Left forelimb (tissue), 1 donor: ENCODE results near the gene PRPF8.

Experiments
- DNase-seq: peaks from one replicate; pipeline ENCODE4 v3.0.0-alpha.2; 2018; ENCODE audit warnings: low spot score

PRPF8 gene

DNA sequence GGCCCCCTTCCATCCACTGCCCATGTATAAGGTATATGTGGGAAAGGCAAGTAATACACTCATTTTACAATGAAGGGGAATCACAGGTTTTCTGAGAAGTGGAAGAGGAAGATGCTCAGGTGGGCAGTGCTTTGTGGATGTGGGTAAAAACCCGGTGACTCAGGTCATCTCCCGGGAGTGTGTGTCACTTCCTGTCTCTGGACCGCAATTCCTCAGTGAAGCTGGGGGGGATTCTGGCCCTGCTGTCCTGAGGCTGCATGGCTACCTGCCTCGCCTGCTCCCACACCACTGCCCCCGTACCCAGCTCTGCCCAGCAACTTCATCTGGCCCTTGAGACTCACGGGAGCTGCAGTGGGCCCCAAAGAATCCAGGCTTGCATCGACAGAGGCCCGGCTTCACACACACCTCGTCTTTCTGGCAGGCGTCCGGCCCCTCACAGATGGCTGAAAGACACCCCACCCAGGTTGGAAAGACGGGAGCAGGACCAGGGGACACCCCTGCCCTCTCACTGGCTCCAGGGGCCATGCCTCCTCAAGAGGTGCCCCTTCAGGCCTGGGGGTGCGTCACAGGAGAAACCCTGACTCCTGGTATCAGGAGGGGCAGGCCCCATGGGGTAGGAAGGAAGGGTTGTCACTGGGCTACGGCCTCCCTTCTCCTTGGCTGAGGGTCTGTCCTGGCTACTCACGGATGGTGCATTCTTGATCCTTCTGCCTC, 40.0 kb downstream of the PRPF8 start:
- DNase-seq: no peak

GRCh38 chr17:1643999-1644492, 40.6 kb downstream of the PRPF8 start:
- DNase-seq: no peak

- no peak for DNase-seq
Observed at GRCh38 chr17:1643293-1643998, 41.2 kb downstream of the PRPF8 start.

DNA sequence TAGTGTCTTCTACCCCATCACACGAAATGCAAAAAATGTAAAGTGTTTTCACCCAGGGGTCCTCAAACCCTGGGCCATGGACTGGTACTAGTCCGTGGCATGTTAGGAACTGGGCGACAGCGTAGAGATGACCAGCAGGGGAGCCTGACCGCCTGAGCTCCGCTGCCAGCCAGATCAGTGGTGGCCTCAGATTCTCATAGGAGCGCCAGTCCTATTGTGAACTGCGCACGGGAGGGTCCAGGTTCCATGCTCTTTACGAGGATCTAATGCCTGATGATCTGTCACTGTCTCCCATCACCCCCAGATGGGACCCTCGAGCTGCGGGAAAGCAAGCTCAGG, 43.6 kb downstream of the PRPF8 start:
- DNase-seq: no peak

GRCh38 chr17:1640329-1641064, 44.2 kb downstream of the PRPF8 start:
- no peak for DNase-seq

GRCh38 chr17:1639549-1640180, 45.0 kb downstream of the PRPF8 start:
- no peak for DNase-seq

DNA sequence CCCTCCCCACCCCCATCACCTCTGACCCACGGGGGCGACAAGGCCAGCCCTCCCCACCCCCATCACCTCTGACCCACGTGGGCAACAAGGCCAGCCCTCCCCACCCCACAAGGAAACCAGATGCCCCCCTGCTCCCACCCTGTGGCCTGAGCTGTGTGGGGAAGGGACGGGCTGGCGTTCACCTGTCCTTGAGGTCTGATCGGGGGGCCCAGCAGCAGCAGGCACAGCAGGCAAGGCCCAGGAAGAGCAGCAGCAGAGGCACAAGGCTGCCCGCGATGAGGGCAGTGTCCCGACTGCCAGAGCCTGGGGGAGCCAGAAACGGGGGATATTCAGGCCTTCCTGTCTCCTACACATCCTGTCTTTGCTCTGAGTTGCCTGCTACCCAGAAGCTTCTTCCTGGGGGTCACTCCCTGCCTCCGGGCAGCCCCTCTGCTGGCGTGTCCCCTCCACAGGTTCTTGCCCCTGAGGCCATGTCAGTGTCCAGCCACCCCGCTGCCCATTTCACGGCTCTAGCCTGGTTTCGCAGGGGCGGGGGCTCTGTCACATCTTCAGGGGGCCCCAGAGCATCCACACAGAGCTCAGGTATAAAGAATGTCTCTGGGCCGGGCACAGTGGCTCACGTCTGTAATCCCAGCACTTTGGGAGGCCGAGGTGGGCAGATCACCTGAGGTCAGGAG, 45.9 kb downstream of the PRPF8 start:
- no peak for DNase-seq

DNA sequence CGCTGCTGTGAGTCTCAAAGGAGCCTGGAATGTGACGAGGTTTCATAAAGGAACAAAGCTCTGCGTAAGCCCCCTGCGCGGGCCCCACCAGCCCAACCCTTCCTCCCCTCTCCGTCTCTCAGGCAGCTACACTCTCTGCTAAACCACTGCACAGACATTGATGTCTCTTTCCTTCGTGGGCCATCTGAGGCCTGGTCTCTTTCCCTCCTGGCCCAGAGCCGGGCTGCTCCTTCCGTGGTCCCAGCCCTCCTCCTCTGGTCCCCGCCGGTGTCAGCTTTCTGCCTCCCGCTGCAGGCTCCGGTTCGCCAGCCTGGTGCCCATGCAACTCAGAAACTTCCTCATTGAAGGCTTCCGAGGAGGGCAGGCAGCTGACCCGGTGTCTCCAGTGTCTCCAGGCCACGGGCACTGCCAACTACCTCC, 46.5 kb downstream of the PRPF8 start:
- DNase-seq: no peak

- DNase-seq: no peak
Observed at GRCh38 chr17:1636732-1637285, 47.9 kb downstream of the PRPF8 start.

DNA sequence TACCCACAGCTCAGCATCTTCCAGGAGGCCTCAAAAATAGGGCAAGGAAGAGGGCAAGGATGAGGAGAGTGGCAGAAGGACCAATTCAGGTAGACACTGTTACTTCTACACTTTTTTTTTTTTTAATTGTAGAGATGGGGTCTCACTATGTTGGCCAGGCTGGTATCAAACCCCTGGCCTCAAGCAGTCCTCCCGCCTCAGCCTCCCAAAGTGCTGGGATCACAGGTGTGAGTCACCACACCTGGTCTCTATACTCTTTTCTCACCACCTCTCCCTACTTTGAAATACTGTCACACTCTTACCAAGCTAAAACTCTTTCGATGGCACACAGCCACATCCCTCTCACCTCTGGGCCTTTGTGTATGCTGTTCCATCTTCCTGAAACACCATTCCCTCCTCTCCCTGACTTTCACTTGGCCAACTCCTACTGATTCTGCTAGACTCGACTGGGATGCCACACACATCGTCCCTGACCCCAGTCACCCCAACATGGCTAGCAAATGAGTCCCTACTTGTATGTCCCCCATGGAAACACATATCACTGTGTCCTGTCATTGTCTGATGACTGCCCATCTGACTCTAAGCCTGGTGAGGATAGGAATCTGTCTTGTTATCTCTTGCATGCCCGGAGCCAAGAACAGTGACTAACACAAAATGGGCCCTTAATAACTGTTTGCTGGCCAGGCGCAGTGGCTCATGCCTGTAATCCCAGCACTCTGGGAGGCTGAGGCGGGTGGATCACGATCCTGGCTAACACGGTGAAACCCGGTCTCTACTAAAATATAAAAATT, 48.8 kb downstream of the PRPF8 start:
- no peak for DNase-seq

DNA sequence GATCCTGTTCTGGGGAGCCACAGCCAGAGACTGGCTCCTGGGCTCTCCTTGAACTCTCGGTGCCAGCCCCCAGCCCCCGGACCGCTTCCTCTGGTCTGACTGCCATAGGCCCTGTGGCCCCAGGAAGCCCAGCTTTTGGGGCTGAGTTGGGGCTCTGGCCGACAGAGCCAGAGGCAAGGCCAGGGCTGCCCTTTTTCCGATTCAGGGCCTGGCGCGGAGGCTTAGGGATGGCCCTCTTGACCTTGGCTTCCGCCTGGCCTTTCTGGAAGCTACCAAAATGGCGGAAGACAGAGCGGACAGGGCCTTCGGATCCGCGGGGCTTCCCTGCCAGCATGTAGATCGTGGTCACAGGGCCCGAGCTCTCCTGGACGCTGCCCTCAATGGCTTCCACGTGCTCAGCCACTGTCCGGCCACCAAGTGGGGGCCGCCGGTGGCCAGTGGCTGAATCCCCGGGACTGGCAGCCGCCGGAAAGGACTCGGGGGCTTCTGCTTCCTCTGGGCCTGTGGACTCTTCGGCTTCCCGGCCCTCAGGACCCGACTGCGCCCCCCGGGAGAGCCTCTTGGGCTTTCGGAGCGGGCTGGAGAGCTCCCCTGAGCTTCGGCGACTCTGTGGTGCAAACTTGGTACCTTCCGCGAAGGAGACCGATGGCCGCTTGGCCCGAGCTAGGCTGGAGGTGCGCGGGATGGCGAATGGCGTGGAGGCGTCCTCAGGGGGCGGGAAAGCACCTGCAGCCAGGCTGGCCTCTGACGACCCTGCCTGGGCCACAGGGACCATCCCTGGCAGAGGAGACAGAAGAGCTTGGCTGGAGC, 49.6 kb downstream of the PRPF8 start:
- peak; percentile 41 for DNase-seq

DNA sequence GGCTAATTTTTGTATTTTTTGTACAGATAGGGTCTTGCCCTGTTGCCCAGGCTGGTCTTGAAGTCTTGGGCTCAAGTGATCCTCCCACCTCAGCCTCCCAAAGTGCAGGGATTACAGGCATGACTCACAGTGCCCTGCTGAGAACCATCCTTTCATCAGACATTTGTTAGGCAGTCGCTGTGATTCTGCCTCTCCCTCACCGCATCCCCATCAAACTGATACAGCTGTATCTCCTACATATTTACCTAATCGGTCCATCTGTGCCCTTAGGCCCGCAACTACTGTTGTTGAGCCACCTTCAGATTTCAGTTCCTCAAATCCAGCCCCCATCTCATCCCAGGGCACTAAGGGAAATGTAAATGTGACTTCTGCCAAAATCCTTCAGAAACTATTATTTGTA, 54.0 kb downstream of the PRPF8 start:
- DNase-seq: no peak

DNA sequence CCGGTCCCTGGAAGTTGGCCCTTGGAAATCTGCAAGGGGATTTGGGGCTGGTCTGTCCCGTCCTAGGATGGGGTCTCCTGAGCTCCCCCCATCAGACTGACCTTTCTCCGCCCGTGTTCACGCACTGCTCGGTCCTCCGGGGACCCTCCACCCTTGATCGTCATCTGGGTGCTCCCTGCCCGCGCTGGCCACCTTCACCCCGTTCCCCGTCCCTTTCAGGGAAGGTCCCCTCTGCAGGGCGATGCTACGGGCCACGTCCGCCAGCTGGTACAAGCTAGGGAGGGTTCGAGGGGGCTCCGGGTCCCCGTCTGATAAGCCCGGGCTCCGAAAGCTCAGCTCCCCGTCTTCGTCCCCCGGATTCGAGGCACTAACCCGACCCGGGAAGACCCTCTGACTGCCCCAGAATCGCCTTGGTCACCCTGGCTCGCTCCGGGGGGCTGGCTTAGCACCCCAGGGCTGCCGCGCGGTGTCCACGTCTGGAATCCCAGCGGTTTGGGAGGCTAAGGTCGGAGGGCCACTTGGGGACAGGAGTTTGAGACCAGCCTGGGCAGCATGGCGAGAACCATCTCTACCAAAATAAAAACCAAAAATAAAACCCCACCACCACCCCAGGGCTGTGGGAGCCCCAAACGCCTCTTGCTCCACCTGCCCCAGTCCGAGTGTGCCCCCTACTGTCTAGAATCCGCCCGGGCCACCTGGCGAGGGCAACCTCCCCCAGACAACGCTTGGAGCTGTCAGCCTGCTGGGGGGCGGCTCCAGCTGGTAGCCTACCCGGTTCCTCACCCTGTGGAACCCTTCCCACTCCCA, 55.0 kb downstream of the PRPF8 start:
- peak; percentile 64 for DNase-seq

- peak; percentile 96 for DNase-seq
Observed at GRCh38 chr17:1628856-1629503, 55.7 kb downstream of the PRPF8 start.

DNA sequence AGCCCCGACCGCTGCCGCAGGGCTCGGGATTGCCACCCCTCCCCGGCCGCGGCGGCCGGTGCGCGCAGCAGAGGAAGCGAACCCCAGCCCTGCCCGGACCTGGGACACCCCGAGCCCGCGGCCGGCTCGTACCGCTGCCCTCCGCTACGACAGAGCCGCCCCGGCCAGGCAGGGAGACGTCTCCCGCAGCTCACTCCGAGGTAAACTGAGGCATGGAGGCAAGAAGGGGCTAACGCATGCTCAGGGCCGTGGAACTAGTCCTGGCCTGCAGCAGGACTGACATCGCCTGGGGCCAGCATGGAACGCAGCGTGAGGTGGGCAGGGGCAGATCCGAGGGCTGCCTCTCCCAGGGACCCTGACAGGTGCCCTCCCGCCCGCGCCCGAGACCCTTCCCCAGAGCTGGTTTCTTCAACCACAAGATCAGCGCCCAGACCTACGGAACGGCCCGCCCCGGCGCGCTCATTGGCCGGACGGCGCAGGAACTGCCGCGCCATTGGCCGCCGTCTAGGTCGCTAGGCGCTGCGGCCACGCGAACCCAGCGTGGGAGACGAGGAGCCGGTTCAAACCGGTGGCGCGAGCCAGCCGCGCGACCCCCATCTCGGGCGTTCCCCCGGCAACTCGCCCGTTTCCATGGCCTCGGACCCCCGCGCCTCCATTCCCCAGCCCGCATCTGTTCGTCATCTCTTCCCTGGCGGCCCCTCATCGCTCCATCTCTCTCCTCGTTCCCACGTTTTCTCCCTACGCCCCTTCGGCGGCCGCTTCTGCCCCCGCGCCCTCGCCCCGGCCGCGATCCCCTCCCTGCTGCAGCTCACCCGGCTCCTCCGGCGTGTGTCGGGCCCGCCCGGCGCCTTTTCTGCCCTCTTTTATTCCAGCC, 56.4 kb downstream of the PRPF8 start, which contains the start of gene SLC43A2:
Gene SLC43A2 (minus strand): TSS at position 853 of the 874 bp plus-strand sequence. CDS start 960 bp downstream, outside the sequence.
- peak; percentile 87 for DNase-seq

DNA sequence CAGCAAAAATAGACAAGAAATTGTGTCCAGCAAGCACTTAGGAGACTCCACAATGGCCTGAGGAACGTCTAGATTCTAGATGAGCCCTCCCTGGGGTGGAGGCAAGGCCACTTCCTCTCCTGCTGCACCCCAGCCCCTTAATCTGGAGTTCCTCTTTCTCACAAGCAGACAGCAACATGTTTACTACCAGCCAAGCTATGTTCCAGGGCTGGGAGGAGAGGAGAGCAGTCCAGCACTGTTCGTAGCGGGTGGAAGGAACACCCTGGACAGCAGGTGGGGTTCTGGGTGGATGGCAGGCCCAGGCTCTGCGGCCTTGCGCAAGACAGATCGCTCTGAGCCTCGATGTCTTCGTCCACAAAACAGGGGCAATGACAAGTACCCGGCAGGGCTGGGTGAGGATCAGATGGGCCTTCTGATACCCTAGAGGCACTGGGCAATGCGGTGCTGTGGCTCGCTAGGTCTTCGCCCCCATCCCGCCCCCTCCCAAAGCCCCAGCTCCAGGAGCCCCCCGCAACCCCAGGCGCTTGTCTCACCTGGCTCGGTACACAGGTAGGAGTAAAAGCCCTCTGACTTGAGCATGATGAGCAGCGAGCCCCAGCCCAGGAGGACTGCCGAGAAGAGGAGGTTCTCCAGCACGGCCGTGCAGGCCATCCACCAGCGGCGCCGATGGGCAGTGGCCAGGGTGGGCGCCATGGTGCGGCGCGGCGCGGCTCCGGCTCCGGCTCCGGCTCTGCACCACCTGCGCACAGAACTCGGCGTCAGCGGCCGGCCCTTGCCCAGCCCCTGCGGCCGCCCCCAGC, 57.3 kb downstream of the PRPF8 start:
- peak; percentile 54 for DNase-seq
